OCI-LY3 (cell line): Measurements from ENCODE around the gene FAM135A.
"Not testable (repeated sequence)": the region's sequence is repeated elsewhere in the genome, so short reads cannot be mapped to it uniquely, and the experiment has no call there.

Experiments
- H2AFZ ChIP-seq: fragments of 200-600, 300-600 bp; shearing (Covaris generic); 2 replicates; pipeline ENCODE4 v1.6.0; 2014; ENCODE audit warnings: antibody characterized with exemption, low read depth, low read length
- H3K27ac ChIP-seq: fragments of 200-600, 300-600 bp; sonication (generic); 2 replicates; pipeline ENCODE4 v1.5.1; 2014; ENCODE audit warnings: mild to moderate bottlenecking, low read length, moderate library complexity, mixed read lengths
- H3K27me3 ChIP-seq: fragments of 200-600, 300-600 bp; sonication (generic); 2 replicates; pipeline ENCODE4 v1.6.1; 2014; ENCODE audit warnings: low read depth, low read length, mixed read lengths
- H3K36me3 ChIP-seq: fragments of 200-600, 300-600 bp; sonication (generic); replicated peaks from 2 replicates; pipeline ENCODE3; 2014; ENCODE audit warnings: low read depth, low read length, mixed read lengths
- H3K4me1 ChIP-seq: fragments of 300-600, 200-600 bp; sonication (generic); 2 replicates; pipeline ENCODE4 v1.6.1; 2014; ENCODE audit warnings: low read length, mixed read lengths
- H3K4me2 ChIP-seq: fragments of 200-600, 300-600 bp; sonication (generic); 2 replicates; pipeline ENCODE4 v1.6.1; 2014; ENCODE audit warnings: low read length, mixed read lengths
- H3K4me3 ChIP-seq: fragments of 300-600, 200-600 bp; sonication (generic); 2 replicates; pipeline ENCODE4 v1.5.1; 2014; ENCODE audit warnings: antibody characterized with exemption, mild to moderate bottlenecking, low read length, moderate library complexity
- H3K79me2 ChIP-seq: fragments of 300-600, 200-600 bp; shearing (Covaris generic); 2 replicates; pipeline ENCODE4 v1.6.1; 2014; ENCODE audit warnings: mild to moderate bottlenecking, low read length, mixed read lengths
- H3K9ac ChIP-seq: fragments of 300-600, 200-600 bp; shearing (Covaris generic); 2 replicates; pipeline ENCODE4 v1.6.0; 2014; ENCODE audit warnings: mild to moderate bottlenecking, low read length, moderate library complexity
- H3K9me3 ChIP-seq: fragments of 200-600, 300-600 bp; shearing (Covaris generic); 2 replicates; pipeline ENCODE4 v1.6.1; 2014; ENCODE audit warnings: low read length, mixed read lengths; ENCODE audit not compliant: insufficient read depth
- H4K20me1 ChIP-seq: fragments of 200-600, 300-600 bp; sonication (generic); 2 replicates; pipeline ENCODE4 v1.6.1; 2016; ENCODE audit warnings: low read length, mixed read lengths; ENCODE audit not compliant: insufficient read depth
- CTCF ChIP-seq: fragments of 200-600, 300-600 bp; sonication (generic); IDR thresholded peaks from 2 replicates; pipeline ENCODE4 v1.5.1; 2014; ENCODE audit warnings: antibody characterized with exemption, low read length, low read depth
- EZH2phosphoT487 ChIP-seq: fragments of 200-600 bp; shearing (Covaris generic); IDR thresholded peaks from 2 replicates; pipeline ENCODE4 v1.6.1; 2018; ENCODE audit warnings: antibody characterized with exemption, mixed run types, low read depth

FAM135A gene

GRCh38 chr6:70557998-70558397, 144.7 kb downstream of the FAM135A start:
- H3K4me3 ChIP-seq, result no peak overlapping the region
- no peak overlapping the region for H2AFZ ChIP-seq
- H4K20me1 ChIP-seq, result no peaks in the 10 kb centered on the region
- peaks cover 2% of the 10 kb centered on the region for H3K36me3 ChIP-seq
- no peak overlapping the region for H3K27ac ChIP-seq
- no peaks in the 10 kb centered on the region for H3K9me3 ChIP-seq
- peaks cover 3% of the 10 kb centered on the region for H3K4me1 ChIP-seq
- H3K27me3 ChIP-seq, result no peaks in the 10 kb centered on the region
- TF ChIP-seq EZH2phosphoT487 (no peak), CTCF (no peak)
- no peak overlapping the region for H3K9ac ChIP-seq
- no peaks in the 10 kb centered on the region for H3K79me2 ChIP-seq
- H3K4me2 ChIP-seq, result no peak overlapping the region

GRCh38 chr6:70562401-70562800, 149.1 kb downstream of the FAM135A start:
- H3K4me2 ChIP-seq, H3K27me3 ChIP-seq, H3K27ac ChIP-seq, H3K9me3 ChIP-seq, H3K79me2 ChIP-seq, H3K9ac ChIP-seq, H3K36me3 ChIP-seq, H3K4me3 ChIP-seq, H4K20me1 ChIP-seq, H2AFZ ChIP-seq: not testable (repeated sequence)
- peaks cover 13% of the 10 kb centered on the region for H3K4me1 ChIP-seq

GRCh38 chr6:70563530-70563929, 150.2 kb downstream of the FAM135A start:
- Histone ChIP-seq H3K36me3 (peaks cover 7% of the 10 kb centered on the region), H3K9me3 (no peaks in the 10 kb centered on the region), H4K20me1 (no peaks in the 10 kb centered on the region), H3K9ac (no peak overlapping the region), H3K4me1 (peaks cover 10% of the 10 kb centered on the region), H3K79me2 (peaks cover 17% of the 10 kb centered on the region), H3K27me3 (no peaks in the 10 kb centered on the region), H2AFZ (no peak overlapping the region), H3K27ac (no peak overlapping the region), H3K4me2 (no peak overlapping the region), H3K4me3 (no peak overlapping the region)
- TF ChIP-seq CTCF (no peak), EZH2phosphoT487 (no peak)

DNA sequence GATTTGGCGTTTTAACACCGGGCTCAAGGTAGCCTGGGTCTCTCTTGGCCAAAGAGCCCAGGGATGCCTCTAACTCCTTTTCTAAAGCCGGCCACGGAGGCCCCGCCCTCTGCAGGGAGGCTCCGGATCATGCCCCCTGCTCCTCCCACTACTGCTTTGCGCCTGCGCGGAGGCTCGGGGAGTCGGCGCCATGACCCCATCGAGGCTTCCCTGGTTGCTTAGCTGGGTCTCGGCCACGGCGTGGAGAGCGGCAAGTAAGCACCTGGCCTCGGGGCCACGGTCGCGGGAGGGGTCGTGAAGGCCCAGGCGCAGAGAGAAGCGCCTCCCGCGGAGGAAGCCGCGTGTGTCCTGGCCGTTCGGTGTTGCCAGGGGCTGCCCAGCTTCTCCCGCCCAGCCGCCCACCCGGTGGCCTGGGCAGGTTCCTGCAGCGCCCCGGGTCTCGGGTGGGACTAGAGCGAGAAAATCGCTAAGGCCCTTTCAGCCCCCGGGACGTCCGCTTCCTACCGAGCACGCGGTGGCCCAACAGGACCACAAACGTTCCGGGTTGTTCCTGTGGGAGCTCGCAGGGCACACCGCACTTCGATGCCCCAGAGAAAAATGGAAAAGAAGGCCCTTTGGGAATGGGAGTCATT, 153.6 kb downstream of the FAM135A start, which contains the start of gene SDHAF4:
Gene SDHAF4 (plus strand): TSS at position 180 of the 632 bp plus-strand sequence. CDS start 11 bp downstream, at position 191.
- no peaks in the 10 kb centered on the region for H3K27me3 ChIP-seq
- H3K9ac ChIP-seq, result peak within 1 kb of the TSS; percentile 91

More for the DNA sequence above, 153.6 kb downstream of the FAM135A start, which contains the start of gene SDHAF4:
- Histone ChIP-seq H3K9me3 (no peaks in the 10 kb centered on the region), H4K20me1 (no peaks in the 10 kb centered on the region), H3K27ac (peak within 1 kb of the TSS; percentile 62), H3K4me1 (peaks cover 10% of the 10 kb centered on the region), H3K4me2 (peak within 1 kb of the TSS; percentile 100), H2AFZ (peak within 1 kb of the TSS; percentile 98), H3K4me3 (peak within 1 kb of the TSS; percentile 83), H3K79me2 (peaks cover 21% of the 10 kb centered on the region), H3K36me3 (peaks cover 18% of the 10 kb centered on the region)
- TF ChIP-seq EZH2phosphoT487 (no peak), CTCF (peak; percentile 28; the same call in 1 of the 2 replicates)
